GM19193 (cell line): ENCODE results near the gene NTM.

ENCODE experiments used
- POLR2A ChIP-seq: IDR thresholded peaks from 4 replicates; pipeline ENCODE4 v1.6.1; 2011; ENCODE audit not compliant: insufficient read depth, insufficient read length; ENCODE audit errors: extremely low read depth

NTM gene

DNA sequence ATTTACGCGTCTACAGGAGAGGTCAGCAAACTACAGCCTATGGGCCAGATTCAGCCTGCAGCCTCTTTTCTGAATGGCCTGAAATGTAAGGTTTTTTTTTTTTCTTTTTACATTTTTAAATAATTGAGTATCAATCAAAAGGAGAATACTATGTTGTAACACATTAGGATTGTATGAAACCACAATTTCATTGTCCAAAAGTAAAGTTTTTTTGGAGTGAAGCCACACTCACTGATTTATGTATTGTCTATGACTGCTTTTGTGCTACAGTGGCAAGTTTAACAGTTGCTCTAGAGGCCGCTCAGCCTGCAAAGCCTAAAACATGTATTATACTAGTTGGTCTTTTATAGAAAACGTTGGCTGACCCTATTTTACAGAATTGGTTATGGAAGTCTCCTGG lies 923.2 kb downstream of the NTM start:
- TF ChIP-seq POLR2A: no peak

DNA sequence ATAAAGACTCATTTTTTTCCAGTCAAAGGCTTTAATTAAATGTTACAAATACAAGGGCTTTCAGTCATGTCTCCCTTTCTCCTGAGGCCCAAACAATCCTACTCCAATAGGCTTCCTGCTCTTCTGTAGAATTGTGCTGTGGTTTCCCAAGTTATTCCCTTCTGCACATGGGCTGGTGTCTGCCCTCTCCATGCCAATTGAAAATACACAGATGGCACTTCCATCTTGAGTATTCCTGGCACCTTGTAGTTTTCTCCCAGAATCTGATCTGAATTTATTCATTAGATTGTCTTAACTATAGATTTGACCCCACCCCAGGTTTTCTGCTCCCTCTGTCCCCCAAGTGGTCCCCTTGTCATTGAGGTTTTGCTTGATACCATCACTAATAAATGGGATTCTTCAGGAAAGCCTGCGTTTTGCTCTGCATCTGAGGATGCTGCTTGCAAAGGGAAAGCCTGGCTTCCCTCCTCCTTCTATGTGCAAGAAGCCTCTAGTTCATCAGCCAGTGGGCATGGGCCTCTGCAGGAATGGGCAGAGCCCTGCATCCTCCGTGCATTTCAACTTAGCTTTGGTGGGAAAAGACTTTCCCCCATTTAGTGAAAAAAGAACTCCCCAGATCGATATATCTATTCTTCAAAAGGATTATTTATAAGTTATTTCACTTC lies 926.7 kb downstream of the NTM start:
- TF ChIP-seq POLR2A: no peak

DNA sequence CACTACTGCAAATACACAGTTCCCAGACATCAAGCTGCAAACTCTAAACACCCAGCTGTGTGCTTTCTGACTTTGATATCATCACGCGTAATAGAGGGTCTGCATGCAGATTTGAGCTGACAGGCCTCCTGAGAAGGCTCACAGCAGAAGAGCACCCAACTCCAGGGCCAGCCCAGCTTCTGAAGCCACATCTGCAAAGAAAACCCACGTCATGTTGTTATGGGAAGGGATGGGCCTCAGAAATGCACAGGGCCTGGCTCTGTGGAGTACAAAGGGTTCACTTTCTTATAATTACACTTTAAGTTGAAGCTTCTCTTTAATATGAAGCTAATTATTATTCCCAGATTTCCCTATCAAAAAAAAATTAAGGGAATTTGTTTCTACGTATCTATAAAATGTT lies 927.9 kb downstream of the NTM start:
- no peak for TF ChIP-seq POLR2A

DNA sequence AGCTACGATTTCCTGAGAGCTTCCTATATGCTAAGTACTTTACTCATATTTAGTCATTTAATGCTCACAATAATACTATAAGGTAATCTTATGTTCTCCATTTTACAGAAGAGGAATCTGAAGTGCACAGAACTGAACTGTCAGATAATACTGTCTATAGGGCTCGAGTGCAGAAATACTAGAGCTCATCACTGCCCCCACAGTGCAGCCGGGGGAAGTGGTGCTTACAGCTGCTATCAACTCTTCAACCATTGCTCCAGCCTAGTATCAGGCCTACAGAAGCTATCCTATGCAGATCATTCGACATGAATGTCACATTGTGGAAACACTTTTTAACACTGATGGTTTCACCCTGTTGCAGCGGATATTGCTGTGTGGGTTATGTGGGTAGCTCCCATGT lies 929.9 kb downstream of the NTM start:
- TF ChIP-seq POLR2A: no peak

DNA sequence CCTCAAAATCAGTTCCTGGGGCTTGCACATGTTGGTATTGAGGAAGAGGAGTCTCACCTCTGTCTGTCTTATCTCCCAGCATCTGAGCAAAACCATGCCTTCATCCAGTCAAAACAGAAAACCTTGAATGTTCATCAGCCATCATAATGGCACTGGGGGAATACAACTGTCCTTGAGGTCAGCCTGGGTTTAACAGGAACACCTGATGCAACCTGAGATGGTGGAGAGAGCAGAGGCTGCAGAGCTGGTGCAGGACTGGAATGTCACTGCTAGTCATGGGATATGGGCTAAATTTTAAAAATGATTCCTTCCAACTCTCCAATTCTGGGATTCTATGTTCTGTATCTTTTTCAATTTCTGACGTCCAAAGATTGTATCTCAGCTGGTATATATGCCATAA lies 931.0 kb downstream of the NTM start:
- no peak for TF ChIP-seq POLR2A

DNA sequence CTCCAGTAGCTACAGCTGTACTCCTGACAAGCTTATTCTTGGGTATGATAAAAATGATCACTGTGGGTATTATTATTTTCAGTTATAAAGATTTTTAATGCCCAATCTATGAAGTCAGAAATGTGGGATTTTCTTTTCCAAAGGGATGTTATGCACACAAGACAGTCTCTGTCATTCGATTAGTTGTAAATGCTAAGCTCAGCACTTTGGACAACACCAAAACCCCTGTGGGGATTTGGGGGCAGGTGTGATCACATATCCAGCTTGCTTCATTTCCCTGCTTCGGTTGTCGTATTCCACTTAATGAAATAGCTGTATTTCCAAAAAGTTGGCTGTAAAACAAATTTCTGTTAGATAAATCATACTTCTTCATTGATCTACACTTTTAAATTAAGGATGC lies 931.5 kb downstream of the NTM start:
- TF ChIP-seq POLR2A: no peak

DNA sequence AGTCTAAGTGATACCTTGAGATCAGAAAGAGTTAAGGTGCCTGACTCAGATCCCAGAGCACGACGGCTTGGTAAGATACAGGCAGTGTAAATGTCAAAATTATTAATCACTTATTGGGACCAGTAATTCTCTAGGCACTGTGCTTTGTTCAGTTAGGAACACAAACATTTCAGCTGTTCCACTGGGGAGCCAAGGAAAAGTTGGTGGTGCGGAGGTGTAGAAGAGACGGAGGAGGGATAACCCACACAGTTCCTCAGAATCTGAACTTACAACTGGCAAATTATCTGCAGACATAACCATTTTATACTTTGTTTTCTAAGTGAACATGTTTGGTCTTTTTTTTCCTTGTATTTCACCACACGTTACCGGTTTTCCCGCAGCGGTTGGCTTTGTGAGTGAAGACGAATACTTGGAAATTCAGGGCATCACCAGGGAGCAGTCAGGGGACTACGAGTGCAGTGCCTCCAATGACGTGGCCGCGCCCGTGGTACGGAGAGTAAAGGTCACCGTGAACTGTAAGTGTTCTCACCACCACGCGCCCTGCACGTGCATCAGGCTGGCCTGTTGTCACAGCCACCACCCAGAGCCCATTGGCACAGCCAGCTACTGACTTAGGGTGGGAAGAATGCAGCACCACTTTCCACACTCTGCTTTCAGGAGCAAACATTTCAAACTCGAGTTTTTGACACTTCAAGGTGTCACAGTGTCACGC lies 937.0 kb downstream of the NTM start:
- TF ChIP-seq POLR2A: no peak

DNA sequence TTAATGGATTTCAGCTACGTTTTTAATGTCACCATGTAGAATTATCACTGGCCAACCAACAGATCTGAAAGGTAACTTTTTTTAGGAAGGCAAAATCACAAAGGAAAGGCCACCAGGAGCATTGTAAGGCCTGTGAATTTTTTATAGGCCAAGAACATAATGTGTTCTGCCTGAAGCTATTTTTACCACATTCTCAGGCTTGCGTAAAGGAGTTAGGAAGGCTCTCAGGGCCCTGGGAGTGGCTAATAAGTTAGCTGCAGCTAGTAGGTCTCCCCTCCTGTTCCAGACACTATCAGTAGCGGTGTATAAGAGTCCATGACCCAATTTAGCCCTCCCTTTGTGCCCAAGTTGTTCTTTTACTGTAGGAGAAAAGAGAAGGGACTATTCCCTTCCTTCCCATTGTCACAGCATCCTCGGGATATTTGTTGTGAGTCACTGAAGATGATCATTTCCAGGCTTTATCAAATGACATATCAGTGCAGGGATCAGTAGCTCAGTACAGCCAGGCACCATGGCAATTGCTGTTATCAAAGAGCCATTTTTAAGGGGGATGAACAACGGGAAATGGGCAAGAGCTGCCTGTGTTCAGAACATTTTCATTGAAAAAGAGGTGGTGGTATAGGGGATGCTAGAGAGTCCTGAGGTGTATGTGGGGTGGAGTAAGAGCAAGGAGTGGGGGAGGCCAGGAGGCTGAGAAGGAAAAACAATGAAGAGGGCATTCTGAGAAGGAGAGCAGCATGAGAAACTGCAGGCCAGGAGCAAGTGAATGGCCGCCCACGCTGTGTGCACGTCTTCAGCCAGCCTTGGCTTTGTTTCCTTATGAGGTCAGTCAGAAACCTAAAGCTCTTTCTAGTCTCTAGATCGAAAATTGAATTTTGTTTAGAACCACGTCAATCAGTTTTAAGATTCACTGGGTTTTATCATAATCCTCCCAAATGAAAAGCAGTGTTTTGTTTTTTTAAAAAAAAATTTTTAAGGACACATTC lies 940.3 kb downstream of the NTM start:
- TF ChIP-seq POLR2A: no peak

DNA sequence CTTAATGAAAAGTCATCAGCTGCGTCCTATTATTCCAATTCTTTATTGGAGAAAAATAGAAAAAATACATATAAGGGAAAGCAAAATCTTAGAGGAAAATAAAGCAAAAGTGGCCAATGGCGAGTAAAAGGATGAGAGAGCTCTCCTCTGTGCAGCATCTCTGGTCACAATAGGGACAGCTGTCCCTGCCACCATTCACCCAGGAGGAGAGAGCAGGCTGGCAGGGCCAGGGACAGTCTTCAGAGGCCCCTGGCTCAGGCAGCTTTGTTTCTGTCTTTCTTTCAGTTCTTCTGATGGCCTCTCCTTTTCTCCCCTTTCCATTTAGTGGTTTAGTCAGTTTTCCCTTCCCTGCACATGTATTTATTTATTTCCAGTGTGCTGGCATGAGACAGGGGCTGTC lies 941.3 kb downstream of the NTM start:
- TF ChIP-seq POLR2A: no peak

DNA sequence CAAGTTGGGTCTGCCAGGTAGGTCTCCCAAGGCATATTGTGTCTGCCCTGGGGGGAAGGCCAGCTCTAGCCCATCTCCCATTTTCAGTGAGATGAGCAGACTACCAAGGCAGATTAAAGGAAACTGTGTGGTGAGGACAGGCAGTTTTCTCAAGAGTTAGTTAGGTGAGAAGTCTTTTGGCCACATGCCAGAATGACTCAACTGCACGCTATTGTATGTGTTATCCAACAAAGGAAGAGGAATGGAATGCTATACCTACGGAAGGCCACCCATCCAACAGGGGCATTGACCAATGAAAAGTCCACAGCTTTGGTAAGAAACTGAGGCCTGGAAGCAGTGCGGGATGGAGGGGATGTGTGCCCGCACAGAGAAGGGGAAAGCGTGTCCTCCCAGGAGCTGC lies 941.7 kb downstream of the NTM start:
- no peak for TF ChIP-seq POLR2A

DNA sequence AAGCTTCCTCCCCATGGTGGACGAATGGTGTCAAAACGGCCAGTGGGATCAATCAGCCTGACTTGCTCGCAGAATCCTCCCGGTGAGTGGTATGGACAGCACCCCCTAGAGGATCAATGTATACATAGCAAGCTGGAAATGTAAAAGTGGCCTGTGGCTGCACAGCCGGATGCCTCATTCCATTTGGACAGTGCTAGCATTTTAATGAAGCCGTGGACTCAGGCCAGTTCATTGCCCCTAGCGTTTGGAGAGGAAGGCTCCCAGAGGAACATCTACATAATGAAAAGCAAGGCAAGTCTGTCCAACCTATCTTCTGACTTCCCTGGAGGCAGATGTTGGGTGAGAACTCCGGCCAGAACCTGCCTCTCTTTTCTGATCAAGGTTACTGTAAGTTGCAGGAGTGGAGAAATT lies 942.3 kb downstream of the NTM start:
- TF ChIP-seq POLR2A: no peak

DNA sequence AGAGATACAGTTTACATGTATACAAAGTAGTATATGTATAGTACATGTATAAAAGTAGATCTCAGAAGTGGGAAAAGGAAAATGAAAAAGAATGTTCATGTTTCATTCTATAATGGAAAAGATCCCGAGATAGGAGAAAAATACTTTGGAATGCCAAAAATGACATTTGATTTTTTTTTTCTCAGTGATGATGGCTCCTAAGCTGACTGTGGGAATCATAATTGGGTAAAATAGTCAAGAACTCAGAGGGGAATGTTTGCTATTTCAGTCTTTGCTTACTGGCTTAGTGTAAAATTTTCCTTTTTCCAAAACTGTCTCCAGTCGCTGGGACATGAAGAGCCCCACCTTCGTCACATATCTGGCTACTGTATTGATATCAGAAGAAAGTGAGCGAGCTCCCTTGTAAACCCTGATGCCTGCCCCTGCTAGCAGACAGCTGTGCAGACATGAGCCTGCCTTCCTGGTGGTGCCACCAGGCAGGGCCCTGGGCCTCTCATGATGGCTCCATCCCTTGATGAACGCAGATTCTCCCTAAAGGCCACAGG lies 944.6 kb downstream of the NTM start:
- no peak for TF ChIP-seq POLR2A

DNA sequence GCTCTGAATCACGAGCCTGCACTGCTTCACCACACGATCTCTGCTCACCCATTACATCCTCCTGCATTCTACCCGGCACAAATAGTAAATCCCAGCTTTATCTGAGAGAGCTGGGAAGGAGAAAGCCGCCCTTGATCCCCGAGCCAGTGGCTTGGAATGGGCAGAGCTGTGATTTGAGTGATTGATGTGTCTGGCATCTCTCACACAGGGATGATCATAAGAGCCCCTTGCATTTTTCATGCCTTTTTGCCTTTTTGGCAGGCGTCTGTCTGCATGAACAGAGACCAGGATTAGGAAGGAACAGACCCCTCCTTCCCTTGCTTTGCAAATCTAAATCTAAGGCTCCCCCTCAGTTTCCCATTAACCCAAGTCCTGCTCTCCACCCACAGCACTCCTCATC lies 945.3 kb downstream of the NTM start:
- no peak for TF ChIP-seq POLR2A

DNA sequence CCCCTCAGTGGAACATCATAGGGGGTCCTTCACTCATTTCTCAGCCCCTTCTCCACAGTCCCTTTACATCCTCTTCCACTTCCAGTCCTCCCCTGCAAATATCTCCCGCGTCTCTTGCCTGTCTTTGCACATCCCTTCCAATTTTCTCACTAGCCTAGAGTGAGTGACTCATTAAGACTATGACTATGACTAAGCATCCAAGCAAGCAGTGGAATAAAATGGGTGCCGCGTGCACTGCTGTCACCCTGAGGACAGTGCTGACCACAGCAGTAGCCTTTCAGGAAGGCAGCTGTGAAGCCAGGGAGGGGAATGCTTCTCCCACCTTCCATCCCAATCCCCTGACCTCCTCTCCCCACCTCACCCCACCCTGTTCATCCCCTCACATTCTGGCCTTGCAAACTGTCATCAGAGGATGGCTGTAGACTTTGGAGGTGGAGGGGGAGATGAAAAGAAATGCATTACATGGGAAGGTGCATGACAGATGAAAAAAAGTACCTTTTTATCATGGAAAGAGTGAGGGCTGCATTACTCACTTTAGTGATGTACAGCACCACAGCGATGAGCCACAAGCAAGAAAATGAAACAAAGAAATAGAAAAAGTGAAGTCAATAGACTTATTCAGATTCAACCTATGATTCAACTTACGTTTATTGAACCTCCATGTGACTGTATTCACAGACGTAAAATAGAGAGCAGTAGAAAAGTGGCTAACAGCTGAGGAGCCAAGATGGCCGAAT lies 948.2 kb downstream of the NTM start:
- no peak for TF ChIP-seq POLR2A
